Astrocyte of the spinal cord (primary cell): Measurements from ENCODE around the gene ARL15.

Source experiments
- DNase-seq: peaks from one replicate; pipeline ENCODE4 v3.0.0; 2011; ENCODE audit warnings: low read depth, low spot score
- H3K4me3 ChIP-seq: 2 replicates; pipeline ENCODE4 v1.5.1; 2011; ENCODE audit warnings: low read depth, mild to moderate bottlenecking, low read length, moderate library complexity
- CTCF ChIP-seq: IDR thresholded peaks from 2 replicates; pipeline ENCODE4 v1.5.1; 2012; ENCODE audit warnings: low read depth, mild to moderate bottlenecking, low read length, inconsistent platforms
- in situ Hi-C: cut with HindIII; loops from 2 replicates; pipeline ENCODE4 v1.10.0; 2017; ENCODE audit warnings: low sequenced_read_pairs

The ARL15 gene

DNA sequence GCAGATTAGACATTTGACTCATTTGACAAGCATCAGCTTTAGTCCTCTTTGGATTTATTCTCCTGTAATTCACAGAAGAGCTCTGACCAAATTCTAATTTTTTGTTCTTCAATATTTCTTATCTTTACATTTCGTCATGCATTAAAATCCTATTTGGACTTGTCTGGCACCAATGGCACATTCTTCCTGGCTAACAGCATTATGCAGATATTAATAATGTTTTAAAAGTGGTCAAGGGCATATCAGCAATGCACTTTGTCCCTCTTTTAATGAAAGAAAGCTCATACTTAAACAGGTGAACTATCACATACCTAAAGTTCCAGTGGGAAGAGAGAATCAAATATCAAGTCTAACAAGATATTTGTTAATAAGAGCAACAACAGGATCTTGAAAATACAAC, 270.4 kb downstream of the ARL15 start:
- no peak for TF ChIP-seq CTCF
- in situ Hi-C loops, result no loop called here
- H3K4me3 ChIP-seq, result no peak overlapping the region
- no peak for DNase-seq

DNA sequence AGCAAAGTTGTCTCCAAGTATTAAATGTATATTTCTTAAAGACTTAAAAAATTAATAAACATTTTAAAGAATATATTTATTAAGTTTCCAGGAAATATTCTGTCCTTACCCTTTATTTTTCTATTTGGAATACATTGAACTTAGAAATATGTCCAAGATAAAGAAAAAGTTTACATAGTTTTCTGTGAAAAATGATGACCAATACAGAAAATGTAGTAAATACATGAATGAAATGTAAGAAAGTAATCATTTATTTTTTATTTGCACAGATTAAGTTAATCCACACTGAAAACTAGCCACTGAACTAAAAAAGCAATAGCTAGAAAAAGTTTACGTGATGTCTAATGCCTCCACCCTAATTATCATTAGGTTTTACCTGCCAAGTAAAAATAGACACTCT, 273.2 kb downstream of the ARL15 start:
- DNase-seq, result no peak
- TF ChIP-seq CTCF, result no peak
- in situ Hi-C loops, result no loop called here
- no peak overlapping the region for H3K4me3 ChIP-seq

GRCh38 chr5:54030981-54031380, 279.4 kb downstream of the ARL15 start:
- no peak for TF ChIP-seq CTCF
- H3K4me3 ChIP-seq, result no peak overlapping the region
- in situ Hi-C loops, result no loop called here
- DNase-seq, result no peak

DNA sequence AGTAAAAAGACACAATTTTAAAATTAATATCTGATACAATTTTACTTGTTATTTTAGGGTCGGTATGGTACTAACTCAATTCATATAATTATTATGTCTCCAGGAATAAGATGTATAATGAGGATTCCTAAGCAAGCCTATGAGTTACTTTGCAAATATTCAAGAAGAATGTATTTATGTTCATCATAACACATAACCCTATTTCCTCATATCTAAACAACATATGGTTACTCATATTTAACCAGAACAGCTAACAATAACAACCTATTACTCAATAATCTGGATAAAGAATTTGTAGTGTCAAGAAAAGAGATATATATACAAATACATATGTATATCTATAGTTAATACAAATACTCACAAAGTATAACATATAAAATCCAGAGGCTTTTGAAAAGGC, 285.9 kb downstream of the ARL15 start:
- in situ Hi-C loops, result no loop called here
- DNase-seq, result peak; percentile 25

DNA sequence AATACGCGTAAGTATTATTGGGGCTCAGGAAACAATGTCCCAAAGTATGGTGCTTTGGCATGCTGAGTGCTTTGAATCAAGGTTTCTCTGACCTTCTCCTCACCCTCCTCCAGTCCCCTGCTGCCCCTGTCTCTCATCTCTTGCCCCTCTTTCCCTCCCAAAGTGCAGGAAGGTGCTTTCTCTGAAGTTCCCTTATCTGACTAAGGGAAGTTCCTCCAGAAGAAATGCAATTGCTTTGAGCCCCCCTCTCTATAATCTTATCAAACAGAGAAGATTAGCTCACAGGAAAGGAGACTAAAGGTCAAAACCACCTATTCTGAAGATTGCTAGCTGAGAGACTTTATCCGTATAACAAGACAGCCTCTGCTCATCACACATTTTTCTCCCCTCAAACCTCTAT, 288.1 kb downstream of the ARL15 start:
- in situ Hi-C loops, result no loop called here
- H3K4me3 ChIP-seq, result no peak overlapping the region
- no peak for DNase-seq
- TF ChIP-seq CTCF, result no peak

More for the DNA sequence above, 285.9 kb downstream of the ARL15 start:
- TF ChIP-seq CTCF, result no peak
- no peak overlapping the region for H3K4me3 ChIP-seq

GRCh38 chr5:54021431-54022164, 288.8 kb downstream of the ARL15 start:
- no peak for TF ChIP-seq CTCF
- H3K4me3 ChIP-seq, result no peak overlapping the region
- in situ Hi-C loops, result no loop called here
- peak; percentile 19 for DNase-seq
